HG03442 (cell line): ENCODE data around the gene NTRK2.

ENCODE experiments used
- ATAC-seq: cut with Tn5 transposase; IDR thresholded peaks from one replicate; pipeline ENCODE4 v1.9.1; 2021; ENCODE audit warnings: mild to moderate bottlenecking, moderate library complexity; ENCODE audit not compliant: unreplicated experiment

NTRK2 gene

DNA sequence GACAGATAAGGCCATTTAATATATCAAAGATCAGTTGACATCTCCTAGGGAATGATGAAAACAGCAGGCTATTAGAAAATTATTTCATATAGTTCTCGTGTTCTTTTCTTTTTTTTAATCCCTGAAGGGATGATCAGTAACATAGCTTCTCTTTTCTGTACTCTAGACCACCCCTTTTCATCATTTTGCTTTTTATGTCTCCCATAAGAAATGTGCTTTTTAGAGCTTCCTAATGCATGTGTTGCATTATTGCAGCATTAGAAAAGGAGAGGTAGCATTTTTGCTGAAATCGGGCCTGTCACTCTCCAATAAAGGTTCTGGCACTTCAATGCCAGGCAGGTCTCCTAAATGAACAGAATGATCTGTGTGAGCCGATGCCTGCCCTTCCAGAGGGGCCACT, 143.3 kb downstream of the NTRK2 start:
- no peak for ATAC-seq

DNA sequence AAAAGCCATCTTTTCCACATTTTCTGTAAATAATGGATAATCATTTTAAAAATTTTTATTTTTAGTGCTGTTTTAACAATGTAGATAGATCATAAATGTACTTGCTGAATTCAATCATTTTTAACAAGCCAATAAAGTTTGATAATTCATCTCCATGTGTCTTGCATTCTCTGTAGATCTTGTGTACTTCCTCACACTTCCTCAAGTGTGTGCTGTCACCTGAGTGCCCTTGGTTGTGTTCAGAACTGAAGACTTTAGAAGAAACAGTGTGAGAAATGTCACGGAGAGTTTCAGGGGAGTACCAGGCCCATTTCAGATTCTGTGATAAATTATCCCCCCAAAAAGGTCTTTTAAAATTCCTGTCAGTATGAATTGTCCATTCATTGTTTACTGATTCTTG, 146.0 kb downstream of the NTRK2 start:
- no peak for ATAC-seq

DNA sequence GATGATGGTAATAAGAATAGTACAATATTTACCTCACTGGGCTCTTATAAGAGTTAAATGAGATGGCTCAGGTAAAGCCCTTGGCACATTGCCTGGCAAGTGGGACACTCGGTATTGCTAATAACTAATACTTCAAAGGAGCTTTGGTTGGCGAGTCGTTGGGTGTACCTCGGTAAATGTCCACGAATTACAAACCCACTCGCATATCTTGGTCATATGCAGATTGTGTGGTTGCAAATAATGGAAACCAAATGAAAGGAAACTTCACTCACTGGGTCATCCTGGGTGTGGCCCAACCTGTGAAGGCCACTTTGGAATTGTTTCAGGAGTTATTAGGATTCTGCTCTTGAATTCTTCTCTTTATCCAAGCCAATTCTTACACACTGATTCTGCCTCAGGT, 147.5 kb downstream of the NTRK2 start:
- ATAC-seq, result no peak

DNA sequence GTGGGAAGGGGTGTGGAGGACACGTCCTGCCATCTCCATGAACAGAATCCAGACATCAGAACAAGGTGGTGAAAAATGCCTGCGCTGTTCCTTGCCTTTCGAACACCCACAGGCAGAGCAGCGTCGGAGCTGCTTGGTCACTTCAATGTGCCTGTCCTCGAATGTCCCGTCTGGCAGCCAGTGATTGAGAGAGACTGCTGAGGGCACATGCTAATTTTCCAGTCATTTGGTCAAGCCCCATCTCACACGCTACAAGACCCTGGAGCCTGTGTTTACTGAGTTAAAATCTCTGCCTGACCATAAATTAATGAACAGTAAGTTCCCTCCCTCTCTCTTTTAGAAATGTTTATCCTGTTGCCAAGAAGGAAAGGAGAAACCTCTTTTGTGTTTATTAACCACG, 149.3 kb downstream of the NTRK2 start:
- no peak for ATAC-seq

DNA sequence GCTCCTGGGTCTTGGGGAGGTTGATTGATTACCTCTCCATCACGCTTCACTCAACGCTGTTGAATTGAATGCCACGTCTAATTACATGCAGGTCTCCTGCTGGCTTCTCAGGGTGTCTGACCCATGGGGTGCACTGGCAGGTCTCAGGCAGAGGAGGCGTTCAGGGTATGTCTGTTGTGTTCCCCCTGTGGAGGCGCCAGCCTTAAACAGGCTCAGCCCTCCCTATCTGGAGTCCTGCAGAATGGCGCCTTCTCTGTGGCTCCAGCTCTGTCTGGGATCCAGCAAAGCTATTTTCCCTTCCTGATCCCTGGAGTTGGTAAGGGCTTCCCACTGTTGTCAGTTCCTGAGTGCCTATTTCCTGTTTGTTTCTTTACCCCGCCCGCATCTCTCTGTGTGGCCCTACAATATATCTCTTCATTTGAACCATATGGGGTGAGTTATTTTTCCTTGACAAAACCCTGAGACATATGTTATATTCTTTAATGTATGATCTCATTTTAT, 150.0 kb downstream of the NTRK2 start:
- no peak for ATAC-seq

DNA sequence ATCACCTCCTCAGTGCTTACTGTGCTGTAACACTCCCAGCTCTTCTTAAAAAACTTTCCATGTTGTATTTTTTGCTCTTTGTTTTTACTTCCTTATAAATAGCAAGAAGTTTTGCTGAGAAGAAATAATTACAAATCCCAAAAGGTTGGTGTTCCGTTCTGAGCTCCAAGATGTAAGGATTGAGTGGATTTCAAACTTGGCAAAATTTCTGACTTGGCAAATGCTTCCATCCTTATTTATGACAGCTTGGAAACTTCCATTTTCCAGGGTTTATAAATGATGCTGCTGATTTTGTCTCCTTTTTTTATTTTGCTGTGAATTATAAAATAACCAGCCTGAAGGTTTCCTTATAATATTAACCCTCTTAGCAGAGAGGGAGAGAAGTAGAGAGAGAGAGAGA, 151.9 kb downstream of the NTRK2 start:
- ATAC-seq, result no peak

DNA sequence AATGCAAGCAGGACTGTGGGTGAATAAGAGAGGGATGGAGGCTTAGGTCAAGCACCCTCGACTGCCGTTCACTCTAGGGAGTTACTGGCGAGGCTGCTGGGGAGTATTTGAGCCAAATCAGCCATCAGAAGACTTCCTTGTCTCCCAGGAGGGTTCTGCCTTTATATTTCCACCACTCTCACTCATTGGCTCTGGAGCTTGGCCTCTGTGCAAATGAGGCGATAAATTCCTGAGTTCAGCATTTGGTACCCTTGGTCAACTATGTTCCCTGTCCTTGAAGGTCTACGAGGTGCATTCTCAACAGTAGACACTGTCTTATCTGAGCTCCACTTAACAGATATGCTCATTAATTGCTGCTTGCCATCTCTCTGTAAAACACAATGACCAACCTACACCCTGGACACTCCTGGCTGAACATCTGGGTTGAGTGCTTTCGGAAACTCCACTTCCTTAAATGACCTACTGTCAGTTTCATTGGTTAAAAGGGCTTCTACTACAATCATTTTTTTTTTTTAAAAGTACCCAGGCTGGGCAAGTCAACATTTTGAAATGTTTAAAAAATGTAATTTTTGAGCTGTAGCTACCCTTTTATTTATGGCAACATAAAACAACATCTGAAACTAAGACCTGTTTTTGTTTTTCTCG, 153.2 kb downstream of the NTRK2 start:
- peak; percentile 62 for ATAC-seq

DNA sequence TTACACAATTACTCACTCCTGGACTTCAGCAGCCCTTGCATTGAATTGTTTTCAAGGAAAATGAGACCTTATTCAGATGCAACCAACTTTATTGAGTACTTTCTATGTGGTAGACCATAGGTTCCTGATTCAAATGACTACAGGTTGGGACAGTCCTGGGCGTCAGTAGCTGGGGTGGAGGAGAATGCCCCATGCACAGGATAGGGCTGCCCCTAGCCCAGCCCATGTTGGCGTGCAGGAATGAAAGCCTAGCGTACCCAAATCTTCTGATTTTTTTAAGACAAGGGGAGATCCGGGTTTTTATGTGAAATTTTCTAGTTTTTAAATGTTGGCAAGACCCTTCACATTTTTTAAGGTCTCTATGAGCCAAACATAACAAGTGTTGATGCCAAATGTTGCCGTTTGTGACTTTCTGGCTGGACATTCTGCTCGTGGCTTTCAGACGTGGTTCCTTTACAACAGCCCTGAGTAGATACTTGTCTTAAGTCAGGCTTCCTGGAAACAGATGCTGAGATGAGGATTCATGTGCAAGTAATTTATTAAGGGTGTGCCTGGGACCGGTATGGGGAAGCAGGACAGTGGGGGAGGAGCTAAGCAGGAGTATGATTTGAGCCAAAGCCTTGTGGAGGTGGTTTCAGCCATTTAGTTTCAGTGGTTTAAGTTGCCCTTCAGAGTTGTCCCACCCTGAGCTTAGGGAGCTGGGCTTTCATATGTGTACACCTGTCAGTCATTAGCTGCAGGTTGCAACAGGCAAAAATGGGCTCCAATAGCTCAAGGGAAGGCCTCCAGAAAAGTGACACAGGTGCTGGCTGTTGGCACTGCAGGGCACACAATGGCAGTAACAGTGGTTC, 154.1 kb downstream of the NTRK2 start:
- peak; percentile 67 for ATAC-seq

DNA sequence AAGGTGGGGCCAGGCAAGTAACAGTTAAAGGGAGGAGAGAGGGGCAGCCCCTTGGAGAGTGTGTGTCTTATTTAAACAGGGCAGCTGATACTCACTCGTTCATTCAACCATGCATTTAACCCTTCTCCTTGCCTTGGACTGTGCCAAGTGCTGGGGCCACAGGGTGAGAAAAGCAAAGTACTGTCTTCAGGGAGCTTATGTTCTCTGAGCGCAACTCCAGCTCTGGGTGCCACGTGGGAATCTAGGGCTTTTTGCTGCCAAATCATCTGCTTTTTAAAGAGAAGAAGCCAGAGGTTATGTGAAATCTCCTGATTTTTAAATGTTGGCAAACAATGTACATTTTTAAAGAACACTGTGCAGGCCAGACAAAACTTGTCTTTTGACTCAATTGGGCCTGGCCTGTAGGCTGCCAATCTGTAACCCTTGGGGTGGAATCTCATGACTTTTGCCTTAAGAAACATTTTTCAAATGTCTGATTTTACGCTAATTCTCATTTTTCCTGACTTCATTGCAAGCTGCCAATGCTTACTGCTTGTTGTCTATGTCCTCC, 157.8 kb downstream of the NTRK2 start:
- ATAC-seq, result no peak

DNA sequence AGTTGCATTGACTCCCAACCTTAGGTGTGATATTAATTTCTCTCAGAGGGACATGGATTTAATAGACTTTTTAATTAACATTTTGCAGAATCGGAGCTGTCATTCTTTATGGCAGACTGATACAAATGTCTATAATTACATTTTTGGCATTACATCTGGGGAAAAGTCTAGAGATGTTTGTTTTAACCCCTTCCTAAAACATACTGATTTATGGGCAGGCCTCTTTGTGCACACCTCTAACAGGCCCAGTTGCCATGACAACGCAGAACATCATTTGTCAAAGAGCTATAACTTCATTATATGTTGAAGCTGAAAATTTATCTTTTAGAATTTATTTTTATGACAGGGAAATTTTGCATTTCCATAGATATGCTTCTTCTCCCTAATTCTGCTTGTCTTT, 158.5 kb downstream of the NTRK2 start:
- ATAC-seq, result no peak

DNA sequence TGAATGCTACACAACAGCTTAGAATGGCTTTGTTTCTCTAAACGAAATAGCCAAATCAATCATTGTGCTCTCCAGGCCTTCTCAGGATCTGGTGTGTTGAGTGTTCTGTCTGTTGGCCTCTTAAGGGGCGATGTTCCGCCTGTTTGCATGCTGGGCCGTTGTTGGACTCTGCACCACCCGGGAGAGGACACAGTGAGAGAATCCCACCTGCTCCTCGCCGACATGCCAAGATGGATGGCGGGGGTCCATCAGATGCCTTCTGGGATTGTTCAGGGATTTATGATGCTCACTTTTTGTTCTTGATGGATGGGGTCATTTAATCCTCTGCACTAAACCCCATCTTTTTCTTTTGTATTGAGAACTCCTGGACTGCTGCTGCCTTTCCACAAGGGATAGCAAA, 159.9 kb downstream of the NTRK2 start:
- ATAC-seq, result no peak

DNA sequence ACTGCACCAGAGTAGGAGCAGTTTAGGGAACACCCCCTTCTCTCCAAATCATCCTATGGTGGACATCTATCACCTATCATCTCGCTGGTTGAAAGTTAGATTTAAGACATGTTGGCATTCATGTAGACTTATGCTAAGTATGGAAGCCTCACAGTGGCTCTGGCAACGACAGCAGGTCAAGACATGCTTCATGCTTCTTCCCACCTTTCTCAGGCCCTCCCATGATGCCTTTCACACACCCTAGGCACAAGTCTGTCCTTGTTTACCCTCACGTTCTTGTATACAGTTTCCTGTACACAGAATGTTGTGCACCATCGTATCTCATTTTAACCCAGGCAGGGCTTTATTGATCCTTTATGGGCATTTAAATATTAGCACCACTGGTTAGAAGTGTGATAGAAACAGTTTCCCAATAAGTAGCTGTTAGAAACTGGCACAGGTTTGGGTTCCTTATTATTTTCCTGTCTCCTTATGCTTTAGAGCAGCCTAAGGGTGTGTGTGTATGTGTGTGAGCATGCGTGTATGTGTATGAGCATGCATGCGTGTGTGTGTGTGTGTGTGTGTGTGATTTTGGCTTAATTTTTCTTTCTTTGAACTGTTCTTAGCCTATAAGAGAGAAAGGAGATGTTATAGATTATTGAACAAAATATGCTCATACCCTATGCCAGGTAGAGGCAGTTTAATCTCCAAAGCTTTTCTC, 160.6 kb downstream of the NTRK2 start:
- no peak for ATAC-seq

DNA sequence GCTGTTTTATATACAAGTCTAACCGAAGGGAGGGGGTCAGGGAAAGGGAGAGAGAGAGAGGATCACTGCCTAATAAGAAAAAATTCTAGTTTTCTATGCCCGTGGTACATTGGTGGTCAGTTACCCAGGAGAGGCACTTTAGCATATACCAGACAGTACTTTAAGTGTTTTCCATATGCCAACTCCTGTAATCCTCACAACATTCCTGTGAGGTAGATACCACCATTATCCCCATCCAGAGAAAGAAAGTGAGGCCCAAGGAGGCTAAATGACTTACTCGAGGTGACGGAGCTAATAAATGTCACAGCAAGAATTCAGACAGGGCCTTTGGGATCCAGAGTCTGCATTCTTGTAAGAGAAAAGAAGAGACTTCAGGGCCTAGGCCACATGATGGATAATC, 161.8 kb downstream of the NTRK2 start:
- no peak for ATAC-seq

DNA sequence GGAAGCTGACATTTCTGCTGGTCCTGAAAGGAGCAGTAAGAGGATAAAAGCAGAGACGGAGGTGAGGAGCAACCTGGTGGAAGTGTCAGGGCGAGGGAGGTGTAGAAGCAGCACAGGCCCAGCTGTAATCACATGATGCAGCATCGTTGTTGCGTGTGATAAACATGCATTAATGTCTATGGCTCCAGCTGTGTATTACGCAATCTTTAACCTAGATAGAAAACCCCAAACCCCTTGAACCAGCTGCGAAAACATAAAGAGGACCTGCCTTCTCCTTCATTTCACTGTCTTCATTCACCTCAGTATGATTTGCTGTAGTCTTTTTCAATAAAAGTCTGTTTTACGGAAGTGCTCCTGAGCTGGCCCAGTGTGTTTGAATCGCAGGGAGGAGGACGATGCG, 162.9 kb downstream of the NTRK2 start:
- no peak for ATAC-seq

DNA sequence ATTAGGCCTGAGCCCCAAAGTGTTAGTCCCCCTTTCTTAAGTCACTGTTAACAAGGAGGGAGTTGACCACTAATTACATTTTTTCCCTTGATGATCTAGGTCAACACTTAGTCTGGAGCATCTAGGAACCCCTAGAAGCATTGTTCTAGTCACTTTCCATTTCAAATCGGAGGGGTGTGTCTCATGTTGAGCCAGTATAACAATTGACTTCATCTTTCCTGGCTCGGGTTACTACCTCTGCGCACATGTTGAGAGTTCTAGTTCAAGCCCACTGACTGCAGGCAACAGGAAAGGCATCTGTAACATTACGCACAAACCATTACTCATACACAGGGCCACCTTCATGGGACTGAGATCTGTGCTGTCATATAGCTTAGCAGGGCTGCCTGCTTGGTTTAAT, 164.9 kb downstream of the NTRK2 start:
- ATAC-seq, result no peak

DNA sequence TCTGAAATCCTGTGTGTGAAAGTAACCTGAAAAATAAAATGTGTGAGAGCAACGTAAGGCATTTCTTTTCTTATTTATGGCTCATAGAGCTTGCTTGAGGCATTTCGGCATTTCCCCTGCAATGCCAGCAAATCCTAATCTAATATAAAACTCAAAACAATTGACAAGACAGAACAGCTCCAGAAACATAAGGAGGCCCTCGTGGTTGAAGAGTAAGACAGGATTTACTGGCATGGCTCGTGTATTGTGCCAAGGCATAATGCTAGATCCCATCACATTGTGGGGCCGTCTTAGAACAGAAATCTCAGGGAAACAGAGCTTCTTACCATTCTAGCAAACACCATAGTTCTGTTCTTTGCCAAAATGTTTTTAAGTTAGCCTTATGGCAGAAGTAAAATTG, 166.2 kb downstream of the NTRK2 start:
- no peak for ATAC-seq

DNA sequence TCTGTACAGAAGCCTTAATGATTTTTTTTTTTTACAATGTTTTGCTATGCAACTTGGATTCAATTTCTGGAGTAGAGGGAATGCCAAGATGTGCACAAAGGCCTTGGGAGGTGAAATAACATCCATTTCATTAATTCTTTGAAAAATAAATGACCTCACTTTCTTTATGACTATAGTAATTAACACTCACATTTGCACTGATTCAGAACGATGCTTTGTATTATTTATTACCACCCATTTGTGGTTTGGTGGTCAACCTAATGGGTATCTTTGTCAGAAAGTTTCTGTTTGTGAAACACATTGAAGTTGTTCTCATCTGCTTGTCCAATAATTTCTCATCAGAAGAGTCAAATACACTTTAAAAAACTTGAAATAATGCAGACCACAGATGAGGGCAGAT, 169.3 kb downstream of the NTRK2 start:
- no peak for ATAC-seq

DNA sequence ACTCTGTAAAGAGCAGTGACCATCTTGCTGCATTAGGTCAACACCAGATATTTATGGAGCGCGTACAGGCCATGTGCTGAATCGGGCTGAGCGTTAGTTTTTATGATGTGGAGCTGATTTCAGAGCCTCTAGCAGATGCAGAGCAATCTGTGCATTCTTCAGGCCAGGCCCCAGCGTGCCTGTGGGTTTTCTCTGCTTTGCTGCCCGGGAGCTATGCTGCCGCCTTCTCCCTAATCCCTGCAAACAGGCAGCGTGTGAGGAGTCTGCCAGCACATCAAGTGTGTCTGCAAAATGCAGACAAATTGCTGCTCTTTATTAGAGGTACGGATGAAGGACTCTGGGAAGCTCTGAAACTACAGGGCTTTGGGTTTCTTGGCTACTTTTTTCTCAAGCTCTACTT, 170.0 kb downstream of the NTRK2 start:
- ATAC-seq, result no peak

DNA sequence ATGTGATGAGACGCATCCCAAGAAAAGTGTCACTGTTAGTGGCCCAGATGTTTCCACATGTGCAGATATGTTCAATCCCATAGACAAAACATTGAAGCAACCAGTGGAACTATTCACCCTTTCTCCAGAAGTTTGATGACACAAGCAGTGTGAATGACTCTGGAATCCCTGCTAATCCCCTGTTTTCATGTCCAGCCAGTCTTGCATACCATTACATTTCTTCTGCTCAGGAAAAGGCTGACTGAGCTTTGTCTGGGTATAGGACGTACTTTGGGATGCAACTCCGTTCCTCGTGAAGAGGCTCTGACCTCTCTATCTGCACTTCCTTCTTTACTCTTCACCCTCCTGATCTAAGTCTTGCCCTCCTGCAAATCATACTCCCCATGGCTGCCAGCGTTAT, 172.4 kb downstream of the NTRK2 start:
- ATAC-seq, result no peak

DNA sequence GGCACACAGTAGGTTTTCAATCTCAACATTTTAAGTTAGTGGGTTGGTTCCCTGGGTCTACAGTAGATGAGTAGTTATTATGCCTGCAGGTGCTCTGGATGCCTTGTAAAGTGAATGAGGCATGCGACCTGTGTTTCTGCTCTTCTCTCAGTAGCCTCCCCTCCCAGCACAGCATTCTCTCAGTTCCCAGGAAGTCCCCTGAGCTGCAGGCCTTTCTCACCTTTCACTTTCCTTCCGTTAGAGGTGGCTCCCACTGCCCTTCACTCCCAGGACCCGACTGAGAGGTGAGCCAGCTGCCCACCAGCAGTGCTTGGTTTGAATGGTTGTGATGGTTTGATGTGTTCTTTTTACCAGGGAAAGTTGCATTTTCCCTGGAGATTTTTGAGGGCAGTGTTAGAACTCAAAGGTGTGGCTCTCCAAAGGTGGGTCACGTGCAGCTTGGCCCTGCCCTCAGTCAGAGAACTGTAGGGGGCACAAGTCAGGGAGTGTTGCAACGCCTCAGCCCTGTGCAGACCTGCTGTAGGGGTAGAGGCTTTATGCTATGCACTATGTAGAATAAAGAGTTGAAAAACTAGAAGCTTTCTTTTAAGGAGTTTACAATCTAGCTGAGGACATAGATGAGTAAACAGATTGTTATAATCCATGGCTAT, 173.8 kb downstream of the NTRK2 start:
- ATAC-seq, result no peak
